ENCODE measurements around the gene SERPINA5. TPM values are rescaled to one million over a fixed set of nuclear protein-coding genes. Genes with fewer than 3 reads are reported as not detected.

SERPINA5 gene
- total and polyA plus RNA-seq, 2 donors (not counting 1 experiment from before 2014, with no cell fraction given), result not detected

DNA sequence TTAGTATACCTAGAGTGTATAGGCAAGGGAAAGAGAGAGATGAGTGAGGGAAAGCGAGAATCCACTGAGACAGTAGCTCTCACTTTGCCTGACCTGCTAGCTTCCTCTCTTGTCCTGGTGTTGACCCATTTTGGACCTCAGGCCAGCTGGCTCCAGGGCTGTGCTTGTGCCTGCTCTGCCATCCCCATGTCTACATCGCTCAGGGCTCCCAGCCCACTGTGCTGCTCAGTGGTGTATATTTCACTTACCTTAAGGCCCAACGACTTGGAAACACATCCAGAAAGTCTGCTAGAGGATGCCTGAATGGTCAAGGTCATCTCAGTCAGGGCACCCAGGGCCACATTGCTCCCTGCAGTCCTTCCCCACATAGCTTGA, 20.9 kb upstream of the SERPINA5 start:
- H3K27ac Mint-ChIP-seq, result no peak overlapping the region

DNA sequence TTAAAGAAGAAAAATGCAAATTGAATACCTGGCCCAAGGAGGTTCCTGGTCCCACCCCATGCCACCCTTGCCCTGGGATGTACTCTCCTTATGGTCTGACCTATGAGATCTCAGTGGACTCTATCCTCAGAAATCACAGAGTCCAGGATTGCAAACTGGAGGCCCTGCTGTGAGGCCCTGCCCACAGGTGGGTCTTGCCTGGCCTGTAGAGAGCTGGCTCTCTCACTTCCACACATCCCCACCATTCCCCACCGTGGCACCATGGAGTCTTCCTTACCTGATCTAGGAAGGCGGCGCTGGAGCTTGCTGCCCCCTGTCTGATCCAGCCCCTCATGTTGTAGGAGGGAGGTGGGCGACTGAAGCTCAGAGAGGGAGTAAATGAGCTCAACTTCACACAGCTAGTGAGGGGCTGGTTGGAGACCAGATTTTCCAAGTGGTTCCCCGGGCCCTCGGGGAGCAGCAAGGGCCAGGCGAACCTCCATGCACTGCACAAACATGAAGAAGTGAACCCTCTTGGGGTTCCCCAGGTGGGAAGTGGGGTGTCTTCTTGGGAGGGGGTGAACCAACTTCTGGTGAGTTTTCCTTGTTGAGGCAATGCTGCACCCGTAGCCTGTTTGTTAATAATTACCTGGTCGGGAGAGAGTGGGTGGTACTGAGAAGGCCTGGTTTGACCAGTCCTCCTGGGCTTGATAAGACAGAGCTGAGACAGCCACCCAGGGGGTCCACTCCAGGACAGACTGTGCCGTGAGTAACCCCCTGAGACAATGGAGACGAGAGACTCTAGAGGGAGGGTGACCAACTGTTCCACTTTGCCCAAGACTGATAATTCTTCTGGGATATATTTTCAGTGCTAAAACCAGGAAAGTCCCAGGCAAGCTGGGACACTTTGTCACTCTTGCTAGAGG, 20.2 kb upstream of the SERPINA5 start, which contains the start of gene SERPINA4:
Gene SERPINA4, plus strand, starts transcription at position 692 of the 905 bp plus-strand sequence. CDS start 2,041 bp downstream, outside the sequence.
- H3K27ac Mint-ChIP-seq, result no peak within 1 kb of the TSS
- no peak within 1 kb of the TSS for H2AFZ ChIP-seq (ENCODE audit: insufficient read depth, low read depth, low read length, poor library complexity, severe bottlenecking)
- H3K4me3 ChIP-seq (ENCODE audit: control extremely low read depth in 1 of 5, extremely low read depth in 1 of 5, insufficient read depth in 1 of 5, low read depth in 2 of 5, low read length in 4 of 5), result no peak within 1 kb of the TSS
- no peaks in the 10 kb centered on the region for H3K27me3 ChIP-seq (replicated peaks in 1 of 4; ENCODE audit: control extremely low read depth in 1 of 4, control insufficient read depth in 3 of 4, insufficient read depth in 4 of 4, low read length in 3 of 4)
- H3K9ac ChIP-seq (ENCODE audit: low read length), result no peak within 1 kb of the TSS
- no peaks in the 10 kb centered on the region for H3K4me1 Mint-ChIP-seq
- H4K20me1 ChIP-seq (ENCODE audit: control insufficient read depth, insufficient read depth, low read length, poor library complexity, severe bottlenecking), result no peaks in the 10 kb centered on the region
- no peak within 1 kb of the TSS for H3K4me3 Mint-ChIP-seq
- intact Hi-C loops (cut with micrococcal nuclease), result no loop called here
- H3K9me3 ChIP-seq (ENCODE audit: control extremely low read depth in 1 of 3, control insufficient read depth in 2 of 3, insufficient read depth in 1 of 3, low read length in 2 of 3), result peaks cover 0 to 29% (median 0%) of the 10 kb centered on the region in 3 donors
- TF ChIP-seq, protein P1, sequence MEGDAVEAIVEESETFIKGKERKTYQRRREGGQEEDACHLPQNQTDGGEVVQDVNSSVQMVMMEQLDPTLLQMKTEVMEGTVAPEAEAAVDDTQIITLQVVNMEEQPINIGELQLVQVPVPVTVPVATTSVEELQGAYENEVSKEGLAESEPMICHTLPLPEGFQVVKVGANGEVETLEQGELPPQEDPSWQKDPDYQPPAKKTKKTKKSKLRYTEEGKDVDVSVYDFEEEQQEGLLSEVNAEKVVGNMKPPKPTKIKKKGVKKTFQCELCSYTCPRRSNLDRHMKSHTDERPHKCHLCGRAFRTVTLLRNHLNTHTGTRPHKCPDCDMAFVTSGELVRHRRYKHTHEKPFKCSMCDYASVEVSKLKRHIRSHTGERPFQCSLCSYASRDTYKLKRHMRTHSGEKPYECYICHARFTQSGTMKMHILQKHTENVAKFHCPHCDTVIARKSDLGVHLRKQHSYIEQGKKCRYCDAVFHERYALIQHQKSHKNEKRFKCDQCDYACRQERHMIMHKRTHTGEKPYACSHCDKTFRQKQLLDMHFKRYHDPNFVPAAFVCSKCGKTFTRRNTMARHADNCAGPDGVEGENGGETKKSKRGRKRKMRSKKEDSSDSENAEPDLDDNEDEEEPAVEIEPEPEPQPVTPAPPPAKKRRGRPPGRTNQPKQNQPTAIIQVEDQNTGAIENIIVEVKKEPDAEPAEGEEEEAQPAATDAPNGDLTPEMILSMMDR (IDR thresholded peaks at IDR 0.05), result no peak
- no peak for TF ChIP-seq EZH2 (IDR thresholded peaks at IDR 0.05; ENCODE audit: borderline replicate concordance, insufficient read depth, low read depth, low read length, poor library complexity, severe bottlenecking)
- H3K27ac ChIP-seq (ENCODE audit: low read length in 2 of 2), result no peak within 1 kb of the TSS
- no peaks in the 10 kb centered on the region for H3K79me2 ChIP-seq (ENCODE audit: control insufficient read depth, insufficient read depth, low read length)
- H3K4me1 ChIP-seq (ENCODE audit: control insufficient read depth in 2 of 2, insufficient read depth in 2 of 2, low read length in 2 of 2), result no peaks in the 10 kb centered on the region
- WGBS (ENCODE audit: insufficient coverage), result 91% methylated on average over 8 of the region's 11 CpGs
- ChIA-PET POLR2A (no interaction called here), CTCF (no interaction called here)
- no peak for DNase-seq
- H3K27me3 Mint-ChIP-seq, result peaks cover 25% of the 10 kb centered on the region
- no peak within 1 kb of the TSS for H3K4me2 ChIP-seq (replicated peaks; ENCODE audit: low read depth, low read length, poor library complexity, severe bottlenecking)
- H3K36me3 ChIP-seq (replicated peaks in 1 of 2; ENCODE audit: control extremely low read depth in 1 of 2, control insufficient read depth in 1 of 2, extremely low read depth in 1 of 2, insufficient read depth in 2 of 2, low read length in 1 of 2), result no peaks in the 10 kb centered on the region
- peaks cover 2% of the 10 kb centered on the region for H3K9me3 Mint-ChIP-seq (ENCODE audit: insufficient read depth)
- ATAC-seq (ENCODE audit: low read depth), result no peak

More for the DNA sequence above, 20.9 kb upstream of the SERPINA5 start:
- intact Hi-C loops (cut with micrococcal nuclease), result no loop called here
- no peak for TF ChIP-seq EZH2 (IDR thresholded peaks at IDR 0.05; ENCODE audit: borderline replicate concordance, insufficient read depth, low read depth, low read length, poor library complexity, severe bottlenecking)
- TF ChIP-seq, protein P1 (IDR thresholded peaks at IDR 0.05), result no peak
- Histone ChIP-seq H3K4me3 (ENCODE audit: control extremely low read depth in 1 of 5, extremely low read depth in 1 of 5, insufficient read depth in 1 of 5, low read depth in 2 of 5, low read length in 4 of 5) (no peak overlapping the region), H3K27me3 (replicated peaks in 1 of 4; ENCODE audit: control extremely low read depth in 1 of 4, control insufficient read depth in 3 of 4, insufficient read depth in 4 of 4, low read length in 3 of 4) (no peaks in the 10 kb centered on the region), H3K27ac (ENCODE audit: low read length in 2 of 2) (no peak overlapping the region), H3K4me2 (replicated peaks; ENCODE audit: low read depth, low read length, poor library complexity, severe bottlenecking) (no peak overlapping the region), H2AFZ (ENCODE audit: insufficient read depth, low read depth, low read length, poor library complexity, severe bottlenecking) (no peak overlapping the region), H3K36me3 (replicated peaks in 1 of 2; ENCODE audit: control extremely low read depth in 1 of 2, control insufficient read depth in 1 of 2, extremely low read depth in 1 of 2, insufficient read depth in 2 of 2, low read length in 1 of 2) (no peaks in the 10 kb centered on the region), H3K9me3 (ENCODE audit: control extremely low read depth in 1 of 3, control insufficient read depth in 2 of 3, insufficient read depth in 1 of 3, low read length in 2 of 3) (peaks cover 0 to 31% (median 0%) of the 10 kb centered on the region in 3 donors), H3K4me1 (ENCODE audit: control insufficient read depth in 2 of 2, insufficient read depth in 2 of 2, low read length in 2 of 2) (no peaks in the 10 kb centered on the region), H3K79me2 (ENCODE audit: control insufficient read depth, insufficient read depth, low read length) (no peaks in the 10 kb centered on the region), H3K9ac (ENCODE audit: low read length) (no peak overlapping the region), H4K20me1 (ENCODE audit: control insufficient read depth, insufficient read depth, low read length, poor library complexity, severe bottlenecking) (no peaks in the 10 kb centered on the region)
- Mint-ChIP-seq H3K4me1 (no peaks in the 10 kb centered on the region), H3K4me3 (no peak overlapping the region), H3K9me3 (ENCODE audit: insufficient read depth) (peaks cover 2% of the 10 kb centered on the region), H3K27me3 (peaks cover 25% of the 10 kb centered on the region)
- POLR2A ChIA-PET, result no interaction called here
- WGBS (ENCODE audit: insufficient coverage), result 53% methylated on average over 3 of the region's 3 CpGs
- ATAC-seq (ENCODE audit: low read depth) (no peak), DNase-seq (no peak)
- CTCF ChIA-PET, result no interaction called here
